Measurements from ENCODE around the gene BAZ2B.
"Not testable (repeated sequence)": the region's sequence is repeated elsewhere in the genome, so short reads cannot be mapped to it uniquely, and the experiment has no call there.

BAZ2B gene

DNA sequence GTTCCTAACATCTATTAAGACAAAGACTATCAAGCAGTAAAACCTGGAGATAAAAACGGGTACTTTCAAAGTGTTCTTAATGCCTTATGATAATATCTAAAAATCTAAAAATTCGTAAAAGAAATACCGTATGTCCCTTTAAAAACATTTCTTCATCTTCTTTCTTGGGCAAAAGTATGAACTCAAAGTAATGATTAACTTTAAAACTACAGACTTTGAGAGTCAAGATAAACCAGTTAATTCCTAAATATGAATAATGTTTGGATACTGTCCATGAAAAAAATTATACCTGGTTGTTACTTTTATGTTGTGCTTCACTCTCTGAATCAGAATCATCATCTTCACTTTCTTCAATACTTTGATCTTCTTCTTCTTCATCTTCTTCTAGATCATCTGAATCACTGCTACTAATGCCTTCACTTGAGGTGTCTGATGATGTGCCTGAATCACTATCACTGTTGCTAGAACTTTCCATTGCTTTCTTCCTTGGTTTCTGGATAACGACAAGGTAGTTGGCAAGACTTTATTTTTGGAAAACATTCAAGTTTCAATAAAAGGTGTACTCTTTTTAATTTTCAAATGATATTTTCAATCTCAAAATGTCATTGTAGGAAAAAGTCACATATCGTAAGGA lies 177.5 kb downstream of the BAZ2B start:
- peaks cover 68% of the 10 kb centered on the region for H3K36me3 ChIP-seq (ENCODE audit: insufficient read depth, low read length)
- H3K9me3 ChIP-seq (ENCODE audit: low read length), result no peaks in the 10 kb centered on the region
- no peak overlapping the region for H3K4me3 ChIP-seq (ENCODE audit: low read length)
- H3K27me3 ChIP-seq (ENCODE audit: insufficient read depth, low read length), result no peaks in the 10 kb centered on the region
- H3K4me1 ChIP-seq (ENCODE audit: insufficient read depth, low read length), result no peaks in the 10 kb centered on the region
- no peak overlapping the region for H2AFZ ChIP-seq (ENCODE audit: low read depth, low read length)

- Histone ChIP-seq H3K4me1 (ENCODE audit: insufficient read depth, low read length) (no peaks in the 10 kb centered on the region), H3K27me3 (ENCODE audit: insufficient read depth, low read length) (no peaks in the 10 kb centered on the region), H3K4me3 (ENCODE audit: low read length) (no peak overlapping the region), H3K36me3 (ENCODE audit: insufficient read depth, low read length) (peaks cover 66% of the 10 kb centered on the region), H3K9me3 (ENCODE audit: low read length) (no peaks in the 10 kb centered on the region), H2AFZ (ENCODE audit: low read depth, low read length) (no peak overlapping the region)
Measured at GRCh38 chr2:159438284-159438683, 178.1 kb downstream of the BAZ2B start.

DNA sequence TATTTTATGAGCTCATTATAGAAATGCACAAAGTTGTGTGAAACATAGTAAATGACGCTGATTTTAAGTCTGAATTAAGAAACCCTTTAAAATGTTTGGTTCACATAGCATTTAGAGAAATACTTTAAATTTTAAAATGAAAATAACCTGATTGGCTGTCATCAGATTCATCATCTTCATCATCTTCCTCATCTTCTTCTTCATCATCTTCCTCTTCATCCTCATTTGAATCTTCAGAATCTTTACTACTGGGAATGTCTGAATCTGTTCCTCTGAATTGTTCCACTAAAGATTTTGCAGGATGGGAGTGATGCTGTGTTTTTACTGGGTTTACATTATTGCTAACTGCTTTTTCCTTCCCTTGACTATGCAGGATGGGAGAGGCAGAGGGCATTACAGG lies 183.7 kb downstream of the BAZ2B start:
- Histone ChIP-seq H3K36me3 (ENCODE audit: insufficient read depth, low read length) (peaks cover 68% of the 10 kb centered on the region), H3K4me3 (ENCODE audit: low read length) (no peak overlapping the region), H3K9me3 (ENCODE audit: low read length) (no peaks in the 10 kb centered on the region), H3K27me3 (ENCODE audit: insufficient read depth, low read length) (no peaks in the 10 kb centered on the region), H2AFZ (ENCODE audit: low read depth, low read length) (no peak overlapping the region), H3K4me1 (ENCODE audit: insufficient read depth, low read length) (no peaks in the 10 kb centered on the region)

DNA sequence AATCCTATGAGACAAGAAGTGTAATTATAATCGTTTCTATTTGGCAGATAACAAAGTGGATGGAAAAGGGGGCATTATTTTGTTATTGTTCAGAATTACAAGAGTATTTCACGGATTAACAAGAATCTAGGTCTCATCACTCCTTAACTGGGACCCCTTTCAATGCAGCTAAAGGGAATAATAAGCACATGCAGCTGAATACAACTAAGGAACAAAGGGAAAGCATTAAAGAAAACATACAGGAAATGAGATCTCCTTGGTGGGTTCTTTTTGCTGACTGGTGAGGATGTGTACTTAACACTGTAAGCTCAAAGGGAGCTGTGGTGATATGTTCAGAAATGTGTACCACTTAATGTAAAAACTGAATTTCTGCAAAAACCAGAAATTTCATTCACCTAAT lies 189.3 kb downstream of the BAZ2B start:
- H3K36me3 ChIP-seq (ENCODE audit: insufficient read depth, low read length), result peaks cover 68% of the 10 kb centered on the region

DNA sequence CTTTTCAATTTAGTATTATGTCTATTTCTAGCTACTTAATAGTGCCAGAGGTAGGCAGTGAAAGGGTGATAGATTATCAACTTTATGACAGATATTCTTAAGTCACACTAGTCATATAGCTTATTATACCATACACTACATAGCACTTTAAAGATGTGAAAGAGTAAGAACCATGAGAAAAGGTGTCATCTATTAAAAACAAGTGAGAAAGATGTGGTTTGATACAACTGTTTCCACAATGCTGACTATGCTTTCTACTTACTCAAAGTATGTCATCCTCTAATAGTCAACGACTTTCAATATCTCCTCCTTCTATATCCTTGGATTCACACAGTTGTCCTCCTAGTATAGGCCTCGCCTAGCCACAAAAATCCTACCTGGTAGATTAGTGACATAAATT lies 196.9 kb downstream of the BAZ2B start:
- no peak overlapping the region for H3K4me3 ChIP-seq (ENCODE audit: low read length)
- H3K27me3 ChIP-seq (ENCODE audit: insufficient read depth, low read length), result no peaks in the 10 kb centered on the region
- H3K4me1 ChIP-seq (ENCODE audit: insufficient read depth, low read length), result no peaks in the 10 kb centered on the region
- H3K36me3 ChIP-seq (ENCODE audit: insufficient read depth, low read length), result peaks cover 36% of the 10 kb centered on the region
- H3K9me3 ChIP-seq (ENCODE audit: low read length), result peaks cover 6% of the 10 kb centered on the region
- no peak overlapping the region for H2AFZ ChIP-seq (ENCODE audit: low read depth, low read length)

More for the DNA sequence above, 189.3 kb downstream of the BAZ2B start:
- no peak overlapping the region for H3K4me3 ChIP-seq (ENCODE audit: low read length)
- H2AFZ ChIP-seq (ENCODE audit: low read depth, low read length), result no peak overlapping the region
- H3K27me3 ChIP-seq (ENCODE audit: insufficient read depth, low read length), result no peaks in the 10 kb centered on the region
- H3K4me1 ChIP-seq (ENCODE audit: insufficient read depth, low read length), result no peaks in the 10 kb centered on the region
- peaks cover 6% of the 10 kb centered on the region for H3K9me3 ChIP-seq (ENCODE audit: low read length)

DNA sequence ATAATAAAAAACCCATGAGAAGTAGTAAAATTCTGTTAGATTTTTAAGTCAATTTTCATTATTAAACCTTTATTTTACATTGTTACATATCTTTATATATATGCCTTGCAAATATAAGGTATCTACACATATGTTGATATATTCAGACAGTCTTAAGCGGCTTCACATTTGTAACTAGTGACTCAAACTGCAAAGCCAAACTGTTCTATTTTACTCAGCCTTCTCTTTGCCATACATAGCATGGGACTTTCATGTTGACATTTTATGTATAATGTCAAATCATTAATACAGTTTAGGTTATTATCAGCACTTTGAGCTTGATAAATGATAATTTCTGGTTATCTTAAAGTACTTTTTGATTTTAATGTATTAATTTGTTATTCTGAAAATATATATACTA lies 204.9 kb downstream of the BAZ2B start:
- Histone ChIP-seq H3K27me3 (ENCODE audit: insufficient read depth, low read length) (no peaks in the 10 kb centered on the region), H3K36me3 (ENCODE audit: insufficient read depth, low read length) (peaks cover 54% of the 10 kb centered on the region), H2AFZ (ENCODE audit: low read depth, low read length) (no peak overlapping the region), H3K9me3 (ENCODE audit: low read length) (no peaks in the 10 kb centered on the region), H3K4me1 (ENCODE audit: insufficient read depth, low read length) (no peaks in the 10 kb centered on the region), H3K4me3 (ENCODE audit: low read length) (no peak overlapping the region)

DNA sequence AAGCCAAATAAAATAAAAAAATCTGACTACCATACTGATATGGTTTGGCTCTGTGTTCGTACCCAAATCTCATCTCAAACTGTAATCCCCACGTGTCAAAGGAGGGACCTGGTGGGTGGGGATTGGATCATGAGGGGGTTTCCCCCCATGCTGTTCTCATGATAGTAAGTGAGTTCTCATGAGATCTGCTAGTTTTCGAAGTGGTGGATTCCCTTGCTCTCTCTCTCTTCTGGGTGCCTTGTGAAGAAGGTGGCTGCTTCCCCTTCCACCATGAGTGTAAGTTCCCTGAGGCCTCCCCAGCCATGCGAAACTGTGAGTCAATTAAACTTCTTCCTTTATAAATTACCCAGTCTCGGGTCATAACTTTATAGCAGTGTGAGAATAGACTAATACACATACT lies 206.1 kb downstream of the BAZ2B start:
- Histone ChIP-seq H3K4me1 (ENCODE audit: insufficient read depth, low read length) (no peaks in the 10 kb centered on the region), H2AFZ (ENCODE audit: low read depth, low read length) (no peak overlapping the region), H3K36me3 (ENCODE audit: insufficient read depth, low read length) (peaks cover 65% of the 10 kb centered on the region), H3K27me3 (ENCODE audit: insufficient read depth, low read length) (no peaks in the 10 kb centered on the region), H3K9me3 (ENCODE audit: low read length) (no peaks in the 10 kb centered on the region), H3K4me3 (ENCODE audit: low read length) (no peak overlapping the region)

DNA sequence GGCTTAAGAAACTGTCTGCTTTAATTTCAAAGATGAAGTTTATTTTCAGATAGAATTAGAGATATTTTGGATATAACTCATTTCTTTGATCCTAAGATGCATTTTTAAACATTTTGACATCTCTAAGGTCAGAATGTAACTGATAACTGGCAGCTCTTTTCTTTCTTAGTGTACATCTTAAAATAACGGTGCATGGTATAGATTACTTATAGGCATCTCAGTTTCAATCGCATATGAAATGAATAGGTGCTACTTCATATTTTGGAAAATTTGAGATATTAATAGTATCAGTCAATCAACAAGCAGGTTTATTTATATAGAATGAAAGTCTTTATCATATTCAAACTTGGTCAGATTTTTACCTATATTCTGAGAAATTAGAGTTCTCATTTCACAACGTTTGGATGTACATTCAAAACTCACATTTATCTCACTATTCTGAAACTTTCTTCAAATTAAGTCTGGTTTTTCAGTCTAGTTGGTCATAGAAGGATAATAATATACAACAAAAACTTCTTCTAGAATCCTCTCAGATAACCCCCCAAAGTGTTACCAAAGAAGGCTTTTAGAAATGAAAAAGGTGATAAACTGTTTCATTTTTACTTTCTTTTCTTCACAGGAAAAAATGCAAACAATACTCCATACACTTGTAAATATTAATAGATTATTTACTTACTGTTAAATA lies 207.1 kb downstream of the BAZ2B start:
- Histone ChIP-seq H3K4me1 (ENCODE audit: insufficient read depth, low read length) (no peaks in the 10 kb centered on the region), H3K4me3 (ENCODE audit: low read length) (no peak overlapping the region), H3K36me3 (ENCODE audit: insufficient read depth, low read length) (peaks cover 69% of the 10 kb centered on the region), H3K9me3 (ENCODE audit: low read length) (no peaks in the 10 kb centered on the region), H2AFZ (ENCODE audit: low read depth, low read length) (no peak overlapping the region), H3K27me3 (ENCODE audit: insufficient read depth, low read length) (no peaks in the 10 kb centered on the region)

DNA sequence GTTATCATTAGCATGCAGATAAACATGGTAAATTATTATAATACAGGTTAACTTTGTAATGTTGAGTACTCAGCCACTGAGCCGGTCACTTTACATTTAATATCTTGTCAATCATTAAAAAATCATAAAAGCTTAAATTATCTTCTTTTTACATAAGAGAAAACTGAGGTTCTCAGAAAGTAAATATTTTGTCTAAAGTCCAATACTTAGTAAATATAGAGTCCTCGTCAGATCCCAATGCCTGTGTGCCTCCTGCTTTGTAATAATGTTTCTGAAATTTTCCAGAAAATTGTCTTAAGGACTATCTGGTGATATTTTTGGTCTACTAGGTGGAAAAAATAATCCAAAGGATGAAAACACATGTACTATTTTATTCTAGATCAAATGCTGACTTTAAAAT lies 213.6 kb downstream of the BAZ2B start:
- no peaks in the 10 kb centered on the region for H3K9me3 ChIP-seq (ENCODE audit: low read length)

DNA sequence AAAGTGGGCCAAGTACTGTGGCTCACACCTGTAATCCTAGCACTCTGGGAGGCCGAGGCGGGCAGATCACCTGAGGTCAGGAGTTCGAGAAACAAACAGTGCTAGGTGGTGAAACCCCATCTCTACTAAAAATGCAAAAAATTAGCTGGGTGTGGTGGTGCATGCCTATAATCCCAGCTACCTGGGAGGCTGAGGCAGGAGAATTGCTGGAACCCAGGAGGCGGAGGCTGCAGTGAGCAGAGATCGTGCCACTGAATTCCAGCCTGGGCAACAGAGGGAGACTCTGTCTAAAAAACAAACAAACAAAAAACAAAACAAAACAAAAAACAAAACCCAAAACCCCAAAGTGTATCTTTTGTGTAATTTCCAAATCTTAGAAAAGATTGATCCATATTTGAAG lies 214.2 kb downstream of the BAZ2B start:
- not testable (repeated sequence) for H2AFZ ChIP-seq (ENCODE audit: low read depth, low read length); H3K4me3 ChIP-seq (ENCODE audit: low read length); H3K27me3 ChIP-seq (ENCODE audit: insufficient read depth, low read length); H3K9me3 ChIP-seq (ENCODE audit: low read length); H3K4me1 ChIP-seq (ENCODE audit: insufficient read depth, low read length)
- peaks cover 58% of the 10 kb centered on the region for H3K36me3 ChIP-seq (ENCODE audit: insufficient read depth, low read length)

More for the DNA sequence above, 213.6 kb downstream of the BAZ2B start:
- no peak overlapping the region for H2AFZ ChIP-seq (ENCODE audit: low read depth, low read length)
- no peaks in the 10 kb centered on the region for H3K27me3 ChIP-seq (ENCODE audit: insufficient read depth, low read length)
- no peak overlapping the region for H3K4me3 ChIP-seq (ENCODE audit: low read length)
- H3K36me3 ChIP-seq (ENCODE audit: insufficient read depth, low read length), result peaks cover 58% of the 10 kb centered on the region
- H3K4me1 ChIP-seq (ENCODE audit: insufficient read depth, low read length), result no peaks in the 10 kb centered on the region

- Histone ChIP-seq H3K36me3 (ENCODE audit: insufficient read depth, low read length) (peaks cover 62% of the 10 kb centered on the region), H3K4me1 (ENCODE audit: insufficient read depth, low read length) (no peaks in the 10 kb centered on the region), H2AFZ (ENCODE audit: low read depth, low read length) (no peak overlapping the region), H3K9me3 (ENCODE audit: low read length) (no peaks in the 10 kb centered on the region), H3K4me3 (ENCODE audit: low read length) (no peak overlapping the region), H3K27me3 (ENCODE audit: insufficient read depth, low read length) (no peaks in the 10 kb centered on the region)
Measured at GRCh38 chr2:159399716-159400415, 216.5 kb downstream of the BAZ2B start.

DNA sequence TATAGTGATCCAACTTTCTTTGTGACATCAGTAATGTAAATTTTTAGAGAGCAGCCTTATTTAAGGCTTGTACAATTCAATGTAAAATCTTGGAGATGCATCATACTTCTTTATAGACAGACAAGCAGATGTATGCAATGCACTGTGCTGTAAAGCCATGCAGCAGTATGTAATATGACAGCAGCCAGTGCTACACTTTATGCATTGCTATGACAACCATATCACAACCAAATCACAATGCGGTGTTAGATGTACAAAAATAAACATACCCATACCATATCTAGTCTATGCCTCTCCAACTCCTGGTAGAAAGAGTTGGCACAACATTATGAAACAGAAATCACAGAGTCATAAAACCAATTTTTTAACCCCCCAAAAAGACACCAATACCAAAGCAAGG lies 219.5 kb downstream of the BAZ2B start:
- Histone ChIP-seq H2AFZ (ENCODE audit: low read depth, low read length) (no peak overlapping the region), H3K4me1 (ENCODE audit: insufficient read depth, low read length) (no peaks in the 10 kb centered on the region), H3K4me3 (ENCODE audit: low read length) (no peak overlapping the region), H3K9me3 (ENCODE audit: low read length) (no peaks in the 10 kb centered on the region), H3K27me3 (ENCODE audit: insufficient read depth, low read length) (no peaks in the 10 kb centered on the region), H3K36me3 (ENCODE audit: insufficient read depth, low read length) (peaks cover 64% of the 10 kb centered on the region)

- Histone ChIP-seq H3K9me3 (ENCODE audit: low read length) (no peaks in the 10 kb centered on the region), H3K4me1 (ENCODE audit: insufficient read depth, low read length) (no peaks in the 10 kb centered on the region), H3K27me3 (ENCODE audit: insufficient read depth, low read length) (no peaks in the 10 kb centered on the region), H3K4me3 (ENCODE audit: low read length) (no peak overlapping the region), H2AFZ (ENCODE audit: low read depth, low read length) (no peak overlapping the region), H3K36me3 (ENCODE audit: insufficient read depth, low read length) (peaks cover 80% of the 10 kb centered on the region)
Measured at GRCh38 chr2:159382447-159383028, 233.8 kb downstream of the BAZ2B start.
